Measurements from ENCODE around the gene CCDC6. TPM values are rescaled to one million over a fixed set of nuclear protein-coding genes. Genes with fewer than 3 reads are reported as not detected.

The CCDC6 gene
- total and polyA plus RNA-seq, 9 of the 15 experiments (the other 6 are each of a cell fraction or from before 2014, with no cell fraction given), result 10.4 to 41.0 (median 20.9) TPM

DNA sequence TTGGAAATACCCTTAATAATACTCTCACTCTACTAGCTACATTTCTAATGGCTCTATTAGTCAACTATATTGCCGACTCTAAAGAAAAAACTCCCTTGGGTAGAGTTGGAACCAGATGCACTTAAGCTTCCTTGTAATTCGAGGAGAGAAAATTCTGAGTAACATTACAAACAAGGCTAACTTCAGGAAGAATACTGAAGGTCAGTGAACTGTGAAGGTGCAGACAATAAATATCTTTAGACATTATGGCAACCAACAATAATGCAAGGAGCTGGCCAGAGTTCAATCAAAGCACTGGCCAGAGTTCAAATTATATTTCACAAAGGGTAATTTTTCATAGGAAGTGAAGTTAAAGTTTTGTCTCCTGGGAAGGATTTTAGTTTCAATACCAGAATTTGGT lies 112.4 kb downstream of the CCDC6 start (continued):
- TF ChIP-seq PRPF4 (IDR thresholded peaks at IDR 0.05; ENCODE audit: insufficient read depth, low read depth, low read length, poor library complexity, severe bottlenecking), result no peak
- TF ChIP-seq, protein P1, sequence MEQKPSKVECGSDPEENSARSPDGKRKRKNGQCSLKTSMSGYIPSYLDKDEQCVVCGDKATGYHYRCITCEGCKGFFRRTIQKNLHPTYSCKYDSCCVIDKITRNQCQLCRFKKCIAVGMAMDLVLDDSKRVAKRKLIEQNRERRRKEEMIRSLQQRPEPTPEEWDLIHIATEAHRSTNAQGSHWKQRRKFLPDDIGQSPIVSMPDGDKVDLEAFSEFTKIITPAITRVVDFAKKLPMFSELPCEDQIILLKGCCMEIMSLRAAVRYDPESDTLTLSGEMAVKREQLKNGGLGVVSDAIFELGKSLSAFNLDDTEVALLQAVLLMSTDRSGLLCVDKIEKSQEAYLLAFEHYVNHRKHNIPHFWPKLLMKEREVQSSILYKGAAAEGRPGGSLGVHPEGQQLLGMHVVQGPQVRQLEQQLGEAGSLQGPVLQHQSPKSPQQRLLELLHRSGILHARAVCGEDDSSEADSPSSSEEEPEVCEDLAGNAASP (IDR thresholded peaks at IDR 0.05), result no peak
- TF ChIP-seq SMARCA4 (IDR thresholded peaks at IDR 0.05), result no peak
- no peak for TF ChIP-seq ZNF695 (CRISPR knock-in tag; IDR thresholded peaks at IDR 0.05)
- TF ChIP-seq NBN (IDR thresholded peaks at IDR 0.05; ENCODE audit: low read depth), result no peak

DNA sequence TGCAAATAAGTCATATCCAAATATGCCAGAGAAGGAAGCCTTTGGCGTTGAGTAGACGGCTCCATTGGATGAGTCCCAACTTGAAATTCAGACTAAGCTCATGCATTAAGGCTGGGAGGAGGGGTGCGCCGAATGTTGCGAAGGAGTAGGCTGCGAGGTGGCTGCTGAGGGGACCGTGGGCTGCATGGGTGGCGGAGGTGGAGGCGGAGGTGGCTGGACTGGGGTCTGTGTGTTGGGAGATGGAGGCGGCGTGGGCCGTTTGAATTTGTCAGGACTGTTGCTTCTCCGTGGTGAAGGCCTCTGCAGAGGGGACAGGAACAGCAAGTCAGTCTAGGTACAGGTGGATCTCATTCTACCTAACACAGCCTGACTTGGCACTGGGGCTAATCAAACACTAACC lies 113.5 kb downstream of the CCDC6 start:
- H3K79me2 ChIP-seq (ENCODE audit: control insufficient read depth, insufficient read depth, low read length), result no peaks in the 10 kb centered on the region
- no TSS peak for BruUV-seq (replicated peaks)
- ATAC-seq (no peak), DNase-seq (ENCODE audit: extremely low read depth in 1 of 4, low spot score in 3 of 4) (no peak), FAIRE-seq (no peak)
- ChIA-PET POLR2A (no interaction called here), CTCF (ENCODE audit: low intra/inter-chr PET ratio) (no interaction called here)
- no peaks in the 10 kb centered on the region for H3K27me3 ChIP-seq (ENCODE audit: control insufficient read depth in 2 of 2, insufficient read depth in 2 of 2, low read length in 2 of 2)
- in situ Hi-C loops (cut with MboI), result no loop called here
- H3K9me3 ChIP-seq (replicated peaks; ENCODE audit: control insufficient read depth, insufficient read depth, low read depth, low read length), result no peaks in the 10 kb centered on the region
- 92% methylated on average over 13 of the region's 13 CpGs for WGBS (ENCODE audit: insufficient coverage, low coverage, missing lambda C conversion rate)
- H3K9ac ChIP-seq (ENCODE audit: insufficient read depth in 1 of 2, low read depth in 2 of 2, low read length in 2 of 2), result no peak overlapping the region
- no peaks in the 10 kb centered on the region for H3K4me1 ChIP-seq (replicated peaks in 1 of 2; ENCODE audit: control insufficient read depth in 2 of 2, insufficient read depth in 2 of 2, low read length in 2 of 2)
- H2AFZ ChIP-seq (ENCODE audit: low read depth, low read length), result no peak overlapping the region
- H3K36me3 ChIP-seq (ENCODE audit: control insufficient read depth, insufficient read depth, low read length), result peaks cover 62% of the 10 kb centered on the region
- H3K27ac ChIP-seq (ENCODE audit: extremely low read depth, low read depth, low read length), result no peak overlapping the region
- no peak for TF ChIP-seq CBFA2T2 (conservative IDR thresholded peaks at IDR 0.05)
- no peak for TF ChIP-seq DNMT1 (IDR thresholded peaks at IDR 0.05)
- TF ChIP-seq CREBBP (IDR thresholded peaks at IDR 0.05; ENCODE audit: low read depth, low read length), result no peak
- intact Hi-C loops (cut with micrococcal nuclease), result no loop called here
- H3K9me1 ChIP-seq (ENCODE audit: control insufficient read depth, insufficient read depth, low read length), result no peaks in the 10 kb centered on the region
- H3K4me2 ChIP-seq (ENCODE audit: insufficient read depth, low read length), result no peak overlapping the region
- H3K4me3 ChIP-seq, result no peak overlapping the region
- H4K20me1 ChIP-seq (replicated peaks; ENCODE audit: control insufficient read depth, insufficient read depth, low read length), result no peaks in the 10 kb centered on the region
